Activated CD4-positive, alpha-beta T cell treated with anti-CD3 and anti-CD28 coated beads, Interleukin-2, amount 10 ng/mL, durations not matched to agents 7 days and 5 days (primary cell): Measurements from ENCODE around the gene AJAP1. TPM values are rescaled to one million over a fixed set of nuclear protein-coding genes. Genes with fewer than 3 reads are reported as not detected.
"Not testable (repeated sequence)": the region's sequence is repeated elsewhere in the genome, so short reads cannot be mapped to it uniquely, and the experiment has no call there.

Source experiments
- CTCF ChIA-PET: fragments of 350-600 bp; sonication (Branson Sonifier 250); formaldehyde crosslinking; loops from one replicate; lab custom pipeline; 2021; ENCODE audit warnings: antibody characterized with exemption; lab: Charles Lee
- POLR2A ChIA-PET: fragments of 350-600 bp; sonication (Branson Sonifier 250); formaldehyde crosslinking; loops from one replicate; lab custom pipeline; 2021; ENCODE audit warnings: antibody characterized with exemption; lab: Charles Lee
- DNase-seq: peaks from one replicate; pipeline ENCODE4 v3.0.0-alpha.2; 2020
- H3K27ac Mint-ChIP-seq: one replicate; pipeline ENCODE4 v1.8.0; 2021; ENCODE audit warnings: mild to moderate bottlenecking, moderate library complexity, mixed read lengths
- H3K27me3 Mint-ChIP-seq: one replicate; pipeline ENCODE4 v1.8.0; 2021; ENCODE audit warnings: mixed read lengths
- H3K36me3 Mint-ChIP-seq: one replicate; pipeline ENCODE4 v1.8.0; 2021; ENCODE audit warnings: low read depth, mixed read lengths
- H3K4me1 Mint-ChIP-seq: one replicate; pipeline ENCODE4 v1.8.0; 2021; ENCODE audit warnings: mixed read lengths
- H3K4me3 Mint-ChIP-seq: one replicate; pipeline ENCODE4 v1.8.0; 2021; ENCODE audit warnings: mild to moderate bottlenecking, moderate library complexity, mixed read lengths
- H3K9me3 Mint-ChIP-seq: one replicate; pipeline ENCODE4 v1.8.0; 2021; ENCODE audit warnings: mixed read lengths
- total RNA-seq, 2 experiments: library from RNA; stranded (reverse); gene quantifications; one replicate each; pipeline ENCODE4 v1.2.3, GENCODE V29; 2021

Gene AJAP1
- total RNA-seq, 2 experiments from 2014 or later = not detected

- H3K4me3 Mint-ChIP-seq, H3K27me3 Mint-ChIP-seq, H3K27ac Mint-ChIP-seq, CTCF ChIA-PET, H3K36me3 Mint-ChIP-seq, POLR2A ChIA-PET, H3K4me1 Mint-ChIP-seq, DNase-seq, H3K9me3 Mint-ChIP-seq: not testable (repeated sequence)
Observed at GRCh38 chr1:4666683-4667082, 12.3 kb downstream of the AJAP1 start.

- no peak for DNase-seq
- H3K27ac Mint-ChIP-seq = no peak overlapping the region
- H3K27me3 Mint-ChIP-seq = no peaks in the 10 kb centered on the region
- ChIA-PET POLR2A (no interaction called here), CTCF (no interaction called here)
- H3K4me1 Mint-ChIP-seq = no peaks in the 10 kb centered on the region
- no peaks in the 10 kb centered on the region for H3K9me3 Mint-ChIP-seq
- H3K36me3 Mint-ChIP-seq = no peaks in the 10 kb centered on the region
- no peak overlapping the region for H3K4me3 Mint-ChIP-seq
Observed at GRCh38 chr1:4668743-4669700, 14.6 kb downstream of the AJAP1 start.

- POLR2A ChIA-PET = no interaction called here
- Mint-ChIP-seq H3K9me3 (no peaks in the 10 kb centered on the region), H3K4me1 (no peaks in the 10 kb centered on the region)
Observed at GRCh38 chr1:4670265-4670664, 15.9 kb downstream of the AJAP1 start.

GRCh38 chr1:4671828-4672227, 17.4 kb downstream of the AJAP1 start:
- no peaks in the 10 kb centered on the region for H3K4me1 Mint-ChIP-seq
- H3K36me3 Mint-ChIP-seq = no peaks in the 10 kb centered on the region
- ChIA-PET CTCF (interaction anchor here (1.3 kb wide), 1 partner anchor 13 kb away, joined by 3 read pairs; no protein-coding TSS in a partner anchor), POLR2A (no interaction called here)
- no peaks in the 10 kb centered on the region for H3K9me3 Mint-ChIP-seq
- H3K27ac Mint-ChIP-seq = no peak overlapping the region
- no peaks in the 10 kb centered on the region for H3K27me3 Mint-ChIP-seq
- no peak for DNase-seq
- H3K4me3 Mint-ChIP-seq = no peak overlapping the region

More at GRCh38 chr1:4670265-4670664, 15.9 kb downstream of the AJAP1 start:
- H3K4me3 Mint-ChIP-seq = no peak overlapping the region
- CTCF ChIA-PET = no interaction called here
- H3K27me3 Mint-ChIP-seq = no peaks in the 10 kb centered on the region
- DNase-seq = no peak
- H3K36me3 Mint-ChIP-seq = no peaks in the 10 kb centered on the region
- H3K27ac Mint-ChIP-seq = no peak overlapping the region

- DNase-seq = no peak
- no peaks in the 10 kb centered on the region for H3K36me3 Mint-ChIP-seq
- peaks cover 5% of the 10 kb centered on the region for H3K9me3 Mint-ChIP-seq
- H3K27ac Mint-ChIP-seq = no peak overlapping the region
- CTCF ChIA-PET = no interaction called here
- no peak overlapping the region for H3K4me3 Mint-ChIP-seq
- H3K4me1 Mint-ChIP-seq = no peaks in the 10 kb centered on the region
- H3K27me3 Mint-ChIP-seq = no peaks in the 10 kb centered on the region
- POLR2A ChIA-PET = no interaction called here
Observed at GRCh38 chr1:4673494-4673893, 19.1 kb downstream of the AJAP1 start.

- no peak overlapping the region for H3K27ac Mint-ChIP-seq
- DNase-seq = no peak
- no peak overlapping the region for H3K4me3 Mint-ChIP-seq
- POLR2A ChIA-PET = no interaction called here
- no peaks in the 10 kb centered on the region for H3K4me1 Mint-ChIP-seq
- H3K36me3 Mint-ChIP-seq = no peaks in the 10 kb centered on the region
- CTCF ChIA-PET = no interaction called here
- peaks cover 5% of the 10 kb centered on the region for H3K9me3 Mint-ChIP-seq
- H3K27me3 Mint-ChIP-seq = no peaks in the 10 kb centered on the region
Observed at GRCh38 chr1:4674117-4674516, 19.7 kb downstream of the AJAP1 start.

GRCh38 chr1:4674676-4675075, 20.3 kb downstream of the AJAP1 start:
- H3K27ac Mint-ChIP-seq = no peak overlapping the region
- H3K36me3 Mint-ChIP-seq = no peaks in the 10 kb centered on the region
- CTCF ChIA-PET = no interaction called here
- POLR2A ChIA-PET = no interaction called here
- H3K27me3 Mint-ChIP-seq = no peaks in the 10 kb centered on the region
- peaks cover 5% of the 10 kb centered on the region for H3K9me3 Mint-ChIP-seq
- no peak overlapping the region for H3K4me3 Mint-ChIP-seq
- DNase-seq = no peak
- no peaks in the 10 kb centered on the region for H3K4me1 Mint-ChIP-seq

- ChIA-PET POLR2A (no interaction called here), CTCF (no interaction called here)
- peaks cover 5% of the 10 kb centered on the region for H3K9me3 Mint-ChIP-seq
Observed at GRCh38 chr1:4675454-4676186, 21.2 kb downstream of the AJAP1 start.

GRCh38 chr1:4676253-4676652, 21.8 kb downstream of the AJAP1 start:
- Mint-ChIP-seq H3K27me3 (no peaks in the 10 kb centered on the region), H3K27ac (no peak overlapping the region), H3K9me3 (peaks cover 7% of the 10 kb centered on the region), H3K4me1 (no peaks in the 10 kb centered on the region), H3K36me3 (no peaks in the 10 kb centered on the region), H3K4me3 (no peak overlapping the region)
- CTCF ChIA-PET = no interaction called here
- DNase-seq = no peak
- POLR2A ChIA-PET = no interaction called here

More at GRCh38 chr1:4675454-4676186, 21.2 kb downstream of the AJAP1 start:
- H3K4me3 Mint-ChIP-seq = no peak overlapping the region
- DNase-seq = no peak
- no peaks in the 10 kb centered on the region for H3K36me3 Mint-ChIP-seq
- H3K4me1 Mint-ChIP-seq = no peaks in the 10 kb centered on the region
- no peak overlapping the region for H3K27ac Mint-ChIP-seq
- no peaks in the 10 kb centered on the region for H3K27me3 Mint-ChIP-seq

GRCh38 chr1:4677608-4678007, 23.2 kb downstream of the AJAP1 start:
- DNase-seq = no peak
- no peak overlapping the region for H3K27ac Mint-ChIP-seq
- H3K27me3 Mint-ChIP-seq = no peaks in the 10 kb centered on the region
- H3K9me3 Mint-ChIP-seq = peaks cover 7% of the 10 kb centered on the region
- H3K4me1 Mint-ChIP-seq = no peaks in the 10 kb centered on the region
- CTCF ChIA-PET = no interaction called here
- H3K4me3 Mint-ChIP-seq = no peak overlapping the region
- H3K36me3 Mint-ChIP-seq = no peaks in the 10 kb centered on the region
- POLR2A ChIA-PET = no interaction called here

- POLR2A ChIA-PET = no interaction called here
- Mint-ChIP-seq H3K27ac (no peak overlapping the region), H3K27me3 (no peaks in the 10 kb centered on the region), H3K9me3 (peaks cover 7% of the 10 kb centered on the region), H3K4me3 (no peak overlapping the region), H3K4me1 (no peaks in the 10 kb centered on the region), H3K36me3 (no peaks in the 10 kb centered on the region)
- no peak for DNase-seq
- CTCF ChIA-PET = no interaction called here
Observed at GRCh38 chr1:4678066-4678717, 23.8 kb downstream of the AJAP1 start.

- ChIA-PET POLR2A (interaction anchor here (0.7 kb wide), 1 partner anchor 50 kb away, joined by 3 read pairs; no protein-coding TSS in a partner anchor), CTCF (no interaction called here)
- Mint-ChIP-seq H3K36me3 (no peaks in the 10 kb centered on the region), H3K4me3 (no peak overlapping the region), H3K27me3 (no peaks in the 10 kb centered on the region), H3K9me3 (peaks cover 7% of the 10 kb centered on the region), H3K27ac (no peak overlapping the region), H3K4me1 (no peaks in the 10 kb centered on the region)
- no peak for DNase-seq
Observed at GRCh38 chr1:4681026-4681425, 26.6 kb downstream of the AJAP1 start.
